Keratinocyte (primary cell): Measurements from ENCODE around the gene EMILIN3. TPM values are rescaled to one million over a fixed set of nuclear protein-coding genes. Genes with fewer than 3 reads are reported as not detected.

Experiments used
- DNase-seq: peaks from one replicate; pipeline ENCODE4 v3.0.0-alpha.2; 2011; ENCODE audit warnings: low read depth, missing footprints, low spot score
- FAIRE-seq: peaks from 2 replicates; lab custom pipeline; 2011; peaks lifted over from hg19 to GRCh38; lab: Jason Lieb, UNC
- H2AFZ ChIP-seq: 2 replicates; pipeline ENCODE4 v1.6.0; 2012; ENCODE audit warnings: low read length, control low read depth, inconsistent platforms; ENCODE audit not compliant: control insufficient read depth
- H3K27ac ChIP-seq: 2 replicates; pipeline ENCODE4 v1.5.1; 2011; ENCODE audit warnings: low read length; ENCODE audit not compliant: control insufficient read depth, insufficient read depth
- H3K27me3 ChIP-seq: 3 replicates; pipeline ENCODE4 v1.6.0; 2011; ENCODE audit warnings: low read length; ENCODE audit not compliant: control insufficient read depth, insufficient read depth; ENCODE audit errors: extremely low read depth
- H3K36me3 ChIP-seq, 2 experiments: 2 replicates in 1 of 2; 3 replicates in 1 of 2; pipeline ENCODE4 v1.5.1; 2011; ENCODE audit warnings: low read length in 2 of 2, mild to moderate bottlenecking in 1 of 2; ENCODE audit not compliant: control insufficient read depth in 2 of 2, insufficient read depth in 2 of 2; ENCODE audit errors: extremely low read depth in 1 of 2
- H3K4me1 ChIP-seq: 3 replicates; pipeline ENCODE4 v1.5.1; 2011; ENCODE audit warnings: low read length; ENCODE audit not compliant: control insufficient read depth, insufficient read depth; ENCODE audit errors: extremely low read depth
- H3K4me2 ChIP-seq: 3 replicates; pipeline ENCODE4 v1.6.0; 2011; ENCODE audit warnings: low read depth, low read length; ENCODE audit not compliant: control insufficient read depth, insufficient read depth; ENCODE audit errors: extremely low read depth
- H3K4me3 ChIP-seq, 3 experiments: fragments of 200-600 bp in 1 of 3; sonication (generic) in 1 of 3; 2 replicates in 2 of 3; 3 replicates in 1 of 3; pipeline ENCODE4 v1.5.1; 2011 to 2016; ENCODE audit warnings: low read length in 3 of 3, mild to moderate bottlenecking in 3 of 3, control low read depth in 2 of 3, inconsistent platforms in 1 of 3, low read depth in 1 of 3, mixed read lengths in 1 of 3, mixed run types in 1 of 3, moderate library complexity in 1 of 3; ENCODE audit not compliant: control insufficient read depth in 2 of 3, insufficient read depth in 2 of 3; ENCODE audit errors: extremely low read depth in 1 of 3
- H3K79me2 ChIP-seq: 2 replicates; pipeline ENCODE4 v1.6.0; 2012; ENCODE audit warnings: low read length; ENCODE audit not compliant: control insufficient read depth, insufficient read depth
- H3K9ac ChIP-seq: 3 replicates; pipeline ENCODE4 v1.6.0; 2011; ENCODE audit warnings: low read length; ENCODE audit not compliant: control insufficient read depth, insufficient read depth; ENCODE audit errors: extremely low read depth
- H3K9me1 ChIP-seq: 3 replicates; pipeline ENCODE4 v1.6.0; 2011; ENCODE audit warnings: low read length; ENCODE audit not compliant: control insufficient read depth, insufficient read depth; ENCODE audit errors: extremely low read depth
- H3K9me3 ChIP-seq: 2 replicates; pipeline ENCODE4 v1.5.1; 2012; ENCODE audit warnings: low read depth, low read length; ENCODE audit not compliant: control insufficient read depth
- H4K20me1 ChIP-seq: 3 replicates; pipeline ENCODE4 v1.6.0; 2011; ENCODE audit warnings: low read length; ENCODE audit not compliant: control insufficient read depth, insufficient read depth; ENCODE audit errors: extremely low read depth
- EZH2 ChIP-seq: IDR thresholded peaks from one replicate; pipeline ENCODE4 v1.6.1; 2012; ENCODE audit warnings: inconsistent platforms, mild to moderate bottlenecking, low read length, moderate library complexity
- dilution Hi-C: fragments of 300-500 bp; cut with MboI; formaldehyde crosslinking; loops from one replicate; pipeline ENCODE4 v1.7.0; 2020; ENCODE audit warnings: low sequenced_read_pairs; ENCODE audit not compliant: extremely low pct_ligation_motif_present
- polyA plus RNA-seq, 5 experiments: library from polyadenylated mRNA; depleted of rRNA in 3 of 5; stranded (reverse) in 3 of 5; stranded (forward) in 1 of 5; unstranded in 1 of 5; fragments of >200 nt; gene quantifications; 1 replicate in 1 of 5; 2 replicates in 3 of 5; 3 replicates in 1 of 5; pipeline versions ENCODE4 v1.2.1 to v1.2.3, GENCODE V29; 2011 to 2012; ENCODE audit warnings: missing spikeins in 2 of 5, low read depth in 1 of 5, low replicate concordance in 1 of 5
- TF ChIP-seq, protein P1 (sequence below), 3 experiments: IDR thresholded peaks in 1 of 3; conservative IDR thresholded peaks in 1 of 3; optimal IDR thresholded peaks in 1 of 3; 2 replicates in 2 of 3; 3 replicates in 1 of 3; pipeline versions ENCODE3 to v1.5.1; 2011; ENCODE audit warnings: low read length in 3 of 3, mild to moderate bottlenecking in 3 of 3, moderate library complexity in 2 of 3, control low read depth in 1 of 3, inconsistent platforms in 1 of 3; ENCODE audit not compliant: insufficient read depth in 2 of 3; ENCODE audit errors: extremely low read depth in 1 of 3

Gene EMILIN3
- polyA plus RNA-seq, 1 donor (not counting 4 experiments of a cell fraction or from before 2014, with no cell fraction given) = not detected

DNA sequence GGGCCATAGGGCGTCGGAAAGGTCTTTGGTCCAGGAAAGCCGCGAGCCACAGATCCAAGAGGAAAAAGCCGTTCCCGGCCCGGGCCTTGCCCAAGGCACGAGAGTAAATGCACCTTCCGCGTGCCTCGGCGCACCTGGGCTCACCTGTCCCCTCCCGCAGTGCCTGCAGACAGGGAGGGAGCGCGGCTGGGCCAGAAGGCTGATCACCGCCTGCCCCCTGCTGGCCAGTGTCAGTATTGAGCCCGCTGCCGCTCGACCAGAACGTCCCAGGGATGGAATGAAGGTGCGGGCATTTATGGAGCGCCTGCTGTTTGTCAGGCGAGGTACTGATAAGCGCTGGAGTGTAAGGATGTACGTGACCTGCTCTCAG is 26.7 kb downstream of the EMILIN3 start:
- peak; percentile 62 for DNase-seq

DNA sequence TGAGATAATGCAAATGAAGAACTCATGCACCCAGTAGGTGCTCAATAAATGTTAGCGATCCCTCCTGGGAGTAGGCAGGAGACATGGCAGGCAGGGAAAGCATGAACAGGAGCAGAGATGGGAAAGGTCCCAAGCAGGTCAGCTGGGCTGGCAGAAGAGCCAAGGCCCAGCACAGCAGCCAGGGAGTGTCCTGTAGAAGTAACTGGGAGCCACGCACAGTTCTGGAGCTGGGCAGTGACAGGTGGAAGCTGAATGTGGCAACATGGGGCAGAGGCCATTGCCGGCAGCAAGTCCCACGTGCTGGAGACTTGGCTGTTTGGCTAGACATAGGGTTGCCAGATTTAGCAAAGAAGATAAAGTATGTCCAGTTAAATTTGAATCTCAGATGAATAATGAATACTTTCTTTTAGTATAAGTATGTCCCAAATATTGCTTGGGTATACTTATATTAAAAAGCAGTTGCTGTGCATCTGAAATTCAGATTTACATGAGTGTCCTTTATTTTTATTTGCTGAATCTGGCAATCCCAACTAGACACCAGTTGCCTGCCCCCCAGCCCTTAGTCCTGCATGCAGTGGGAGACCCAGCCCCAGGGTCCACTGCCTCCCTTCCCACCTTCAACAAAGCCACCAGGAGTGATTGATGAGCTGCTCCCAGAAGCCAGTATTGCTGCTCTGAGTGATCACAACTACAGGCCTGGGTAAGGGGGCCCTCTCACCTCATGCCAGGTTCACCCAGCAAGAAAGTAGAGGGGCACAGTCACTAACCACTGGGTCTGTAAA is 29.7 kb downstream of the EMILIN3 start:
- Histone ChIP-seq H3K9me1 (no peaks in the 10 kb centered on the region), H4K20me1 (no peaks in the 10 kb centered on the region), H3K36me3 (no peaks in the 10 kb centered on the region), H3K4me1 (peaks cover 17% of the 10 kb centered on the region), H3K9ac (no peak overlapping the region), H3K27me3 (no peaks in the 10 kb centered on the region), H3K4me2 (no peak overlapping the region), H3K27ac (no peak overlapping the region), H2AFZ (no peak overlapping the region), H3K9me3 (no peaks in the 10 kb centered on the region), H3K79me2 (peaks cover 8% of the 10 kb centered on the region), H3K4me3 (no peak overlapping the region)
- TF ChIP-seq, protein P1, sequence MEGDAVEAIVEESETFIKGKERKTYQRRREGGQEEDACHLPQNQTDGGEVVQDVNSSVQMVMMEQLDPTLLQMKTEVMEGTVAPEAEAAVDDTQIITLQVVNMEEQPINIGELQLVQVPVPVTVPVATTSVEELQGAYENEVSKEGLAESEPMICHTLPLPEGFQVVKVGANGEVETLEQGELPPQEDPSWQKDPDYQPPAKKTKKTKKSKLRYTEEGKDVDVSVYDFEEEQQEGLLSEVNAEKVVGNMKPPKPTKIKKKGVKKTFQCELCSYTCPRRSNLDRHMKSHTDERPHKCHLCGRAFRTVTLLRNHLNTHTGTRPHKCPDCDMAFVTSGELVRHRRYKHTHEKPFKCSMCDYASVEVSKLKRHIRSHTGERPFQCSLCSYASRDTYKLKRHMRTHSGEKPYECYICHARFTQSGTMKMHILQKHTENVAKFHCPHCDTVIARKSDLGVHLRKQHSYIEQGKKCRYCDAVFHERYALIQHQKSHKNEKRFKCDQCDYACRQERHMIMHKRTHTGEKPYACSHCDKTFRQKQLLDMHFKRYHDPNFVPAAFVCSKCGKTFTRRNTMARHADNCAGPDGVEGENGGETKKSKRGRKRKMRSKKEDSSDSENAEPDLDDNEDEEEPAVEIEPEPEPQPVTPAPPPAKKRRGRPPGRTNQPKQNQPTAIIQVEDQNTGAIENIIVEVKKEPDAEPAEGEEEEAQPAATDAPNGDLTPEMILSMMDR (optimal IDR thresholded peaks at IDR 0.05 in 1 of 3, IDR thresholded peaks at IDR 0.05 in 1 of 3, conservative IDR thresholded peaks at IDR 0.05 in 1 of 3; ENCODE audit: extremely low read depth in 1 of 3, insufficient read depth in 2 of 3, low read length in 3 of 3) = no peak
- TF ChIP-seq EZH2 = no peak
- dilution Hi-C loops = no loop called here
- FAIRE-seq (no peak), DNase-seq (no peak)

More for the DNA sequence above, 26.7 kb downstream of the EMILIN3 start:
- TF ChIP-seq, protein P1 (optimal IDR thresholded peaks at IDR 0.05 in 1 of 3, IDR thresholded peaks at IDR 0.05 in 1 of 3, conservative IDR thresholded peaks at IDR 0.05 in 1 of 3; ENCODE audit: extremely low read depth in 1 of 3, insufficient read depth in 2 of 3, low read length in 3 of 3) = peak; percentile 94 to 99 (median 98)
- TF ChIP-seq EZH2 = no peak
- Histone ChIP-seq H3K27me3 (no peaks in the 10 kb centered on the region), H3K4me3 (peak overlapping the region; percentile 58 to 85 (median 69)), H3K9me3 (no peaks in the 10 kb centered on the region), H3K4me1 (peaks cover 21% of the 10 kb centered on the region), H4K20me1 (no peaks in the 10 kb centered on the region), H3K4me2 (peak overlapping the region; percentile 95), H3K36me3 (peaks cover 0 to 4% of the 10 kb centered on the region in 2 experiments), H3K9me1 (no peaks in the 10 kb centered on the region), H2AFZ (peak overlapping the region; percentile 91), H3K9ac (peak overlapping the region; percentile 65), H3K27ac (peak overlapping the region; percentile 68), H3K79me2 (peaks cover 18% of the 10 kb centered on the region)
- peak; percentile 93 for FAIRE-seq
- dilution Hi-C loops = no loop called here
